Measurements from ENCODE around the gene PFKFB4. TPM values are rescaled to one million over a fixed set of nuclear protein-coding genes. Genes with fewer than 3 reads are reported as not detected.

PFKFB4 gene
- 1 to 10 TPM; 2.3 to 4.9 (median 3.2) TPM for total RNA-seq

- H3K9me3 ChIP-seq: no peaks in the 10 kb centered on the region
- H3K27ac ChIP-seq: peak within 1 kb of the TSS in 1 of 3 donors; percentile 23
- H3K4me1 ChIP-seq: peaks cover 24 to 32% of the 10 kb centered on the region in 2 donors
- TF ChIP-seq POLR2A (IDR thresholded peaks at IDR 0.05) (peak in 1 of 2 donors; percentile 26), CTCF (IDR thresholded peaks at IDR 0.05) (peak in 3 of 6 experiments; percentile 12 to 20 (median 12))
- H3K27me3 ChIP-seq: no peaks in the 10 kb centered on the region
- 2% methylated on average over 24 to 27 of the region's 53 CpGs for whole genome bisulfite sequencing, 2 donors
- H3K4me3 ChIP-seq (replicated peaks in 1 of 3): peak within 1 kb of the TSS in 1 of 3 donors; percentile 47
- H3K36me3 ChIP-seq: no peaks in the 10 kb centered on the region
- intact Hi-C loops (cut with DNase I): no loop called here
- peak; percentile 99 for DNase-seq
Measured at GRCh38 chr3:48556796-48557626, at the start of gene PFKFB4. PFKFB4 (minus strand) TSS chr3:48556803; CDS start chr3:48556777, 26 bp downstream.

- Histone ChIP-seq H3K4me3 (replicated peaks in 1 of 3) (no peak overlapping the region), H3K9me3 (no peaks in the 10 kb centered on the region), H3K4me1 (no peaks in the 10 kb centered on the region), H3K36me3 (peaks cover 71 to 89% of the 10 kb centered on the region in 2 donors), H3K27ac (no peak overlapping the region), H3K27me3 (no peaks in the 10 kb centered on the region)
- peak; percentile 73 to 77 for DNase-seq
- intact Hi-C loops (cut with DNase I): no loop called here
- no peak for TF ChIP-seq CTCF (IDR thresholded peaks at IDR 0.05)
- TF ChIP-seq POLR2A (IDR thresholded peaks at IDR 0.05): no peak
- 48 to 51% methylated on average over 2 of the region's 2 CpGs for WGBS, 2 donors
Measured at GRCh38 chr3:48601622-48601994, 45.0 kb upstream of the PFKFB4 start.

- no peak overlapping the region for H3K27ac ChIP-seq
- H3K4me3 ChIP-seq (replicated peaks in 1 of 3): no peak overlapping the region
- no peaks in the 10 kb centered on the region for H3K27me3 ChIP-seq
- TF ChIP-seq CTCF (IDR thresholded peaks at IDR 0.05): no peak
- no peak for TF ChIP-seq POLR2A (IDR thresholded peaks at IDR 0.05)
- intact Hi-C loops (cut with DNase I): no loop called here
- 92 to 97% methylated on average over 15 to 19 of the region's 19 CpGs for WGBS, 2 donors
- DNase-seq: no peak
- H3K4me1 ChIP-seq: no peaks in the 10 kb centered on the region
- H3K36me3 ChIP-seq: peaks cover 71 to 83% of the 10 kb centered on the region in 2 donors
- no peaks in the 10 kb centered on the region for H3K9me3 ChIP-seq
Measured at GRCh38 chr3:48600711-48601621, 44.4 kb upstream of the PFKFB4 start.

- intact Hi-C loops (cut with DNase I): no loop called here
- Histone ChIP-seq H3K4me1 (peaks cover 5 to 9% of the 10 kb centered on the region in 2 donors), H3K9me3 (no peaks in the 10 kb centered on the region), H3K27ac (no peak overlapping the region), H3K36me3 (peaks cover 60 to 71% of the 10 kb centered on the region in 2 donors), H3K27me3 (no peaks in the 10 kb centered on the region), H3K4me3 (replicated peaks in 1 of 3) (no peak overlapping the region)
- no peak for DNase-seq
- 92 to 100% methylated on average over 3 to 10 of the region's 12 CpGs for WGBS, 2 donors
- no peak for TF ChIP-seq CTCF (IDR thresholded peaks at IDR 0.05)
- TF ChIP-seq POLR2A (IDR thresholded peaks at IDR 0.05): no peak
Measured at GRCh38 chr3:48599509-48600285, 43.1 kb upstream of the PFKFB4 start.
